ENCODE results near the gene TLE4. TPM values are rescaled to one million over a fixed set of nuclear protein-coding genes. Genes with fewer than 3 reads are reported as not detected.

Gene TLE4
- total RNA-seq, 4 donors from 2014 or later = 19.3 to 87.5 (median 41.5) TPM

GRCh38 chr9:79555474-79556089 is 16.2 kb upstream of the TLE4 start:
- no peaks in the 10 kb centered on the region for H3K4me1 ChIP-seq
- no peaks in the 10 kb centered on the region for H3K36me3 ChIP-seq
- no peaks in the 10 kb centered on the region for H3K27me3 ChIP-seq
- in situ Hi-C loops (cut with MboI; ENCODE audit: low pct_ligation_motif_present in 1 of 4, low pct_unique_long_range_greater_than_20kb in 1 of 4, low sequenced_read_pairs in 3 of 4) (no loop called here), intact Hi-C loops (cut with DNase I; ENCODE audit: low total_unique reads) (no loop called here)
- H3K27ac ChIP-seq = no peak overlapping the region
- no peak for DNase-seq
- no peaks in the 10 kb centered on the region for H3K9me3 ChIP-seq
- 56 to 70% methylated on average over 1 to 5 of the region's 5 CpGs for WGBS, 2 donors (ENCODE audit: low coverage in 1 of 2)
- no peak for TF ChIP-seq POLR2AphosphoS5 (IDR thresholded peaks at IDR 0.05)
- TF ChIP-seq EP300 (IDR thresholded peaks at IDR 0.05; ENCODE audit: low read depth) = no peak
- TF ChIP-seq CTCF (IDR thresholded peaks at IDR 0.05) = no peak
- no peak for TF ChIP-seq POLR2A (IDR thresholded peaks at IDR 0.05)
- H3K4me3 ChIP-seq = no peak overlapping the region

- TF ChIP-seq EP300 (IDR thresholded peaks at IDR 0.05; ENCODE audit: low read depth) (no peak), POLR2A (IDR thresholded peaks at IDR 0.05) (no peak), CTCF (IDR thresholded peaks at IDR 0.05) (no peak), POLR2AphosphoS5 (IDR thresholded peaks at IDR 0.05) (no peak)
- 39 to 40% methylated on average over 3 of the region's 3 CpGs for WGBS, 2 donors (ENCODE audit: low coverage in 1 of 2)
- no peaks in the 10 kb centered on the region for H3K36me3 ChIP-seq
- no peak for DNase-seq
- no peaks in the 10 kb centered on the region for H3K9me3 ChIP-seq
- in situ Hi-C loops (cut with MboI; ENCODE audit: low pct_ligation_motif_present in 1 of 4, low pct_unique_long_range_greater_than_20kb in 1 of 4, low sequenced_read_pairs in 3 of 4) (no loop called here), intact Hi-C loops (cut with DNase I; ENCODE audit: low total_unique reads) (no loop called here)
- no peaks in the 10 kb centered on the region for H3K4me1 ChIP-seq
- no peak overlapping the region for H3K4me3 ChIP-seq
- no peak overlapping the region for H3K27ac ChIP-seq
- no peaks in the 10 kb centered on the region for H3K27me3 ChIP-seq
Observed at GRCh38 chr9:79559495-79560181, 12.1 kb upstream of the TLE4 start.

GRCh38 chr9:79562749-79563386 is 8.9 kb upstream of the TLE4 start:
- no peaks in the 10 kb centered on the region for H3K36me3 ChIP-seq
- intact Hi-C loops (cut with DNase I; ENCODE audit: low total_unique reads) = no loop called here
- in situ Hi-C loops (cut with MboI; ENCODE audit: low pct_ligation_motif_present in 1 of 4, low pct_unique_long_range_greater_than_20kb in 1 of 4, low sequenced_read_pairs in 3 of 4) = no loop called here
- H3K27ac ChIP-seq = no peak overlapping the region
- WGBS, 2 donors (ENCODE audit: low coverage in 1 of 2) = 87 to 97% methylated on average over 4 to 5 of the region's 5 CpGs
- no peak for TF ChIP-seq EP300 (IDR thresholded peaks at IDR 0.05; ENCODE audit: low read depth)
- TF ChIP-seq CTCF (IDR thresholded peaks at IDR 0.05) = no peak
- TF ChIP-seq POLR2AphosphoS5 (IDR thresholded peaks at IDR 0.05) = no peak
- TF ChIP-seq POLR2A (IDR thresholded peaks at IDR 0.05) = no peak
- no peaks in the 10 kb centered on the region for H3K9me3 ChIP-seq
- H3K4me1 ChIP-seq = no peaks in the 10 kb centered on the region
- H3K27me3 ChIP-seq = no peaks in the 10 kb centered on the region
- DNase-seq = no peak
- no peak overlapping the region for H3K4me3 ChIP-seq

- no peaks in the 10 kb centered on the region for H3K9me3 ChIP-seq
- no peak overlapping the region for H3K27ac ChIP-seq
- H3K36me3 ChIP-seq = no peaks in the 10 kb centered on the region
- 66 to 80% methylated on average over 2 of the region's 2 CpGs for WGBS, 2 donors (ENCODE audit: low coverage in 1 of 2)
- intact Hi-C loops (cut with DNase I; ENCODE audit: low total_unique reads) = no loop called here
- H3K27me3 ChIP-seq = no peaks in the 10 kb centered on the region
- H3K4me1 ChIP-seq = no peaks in the 10 kb centered on the region
- no peak for TF ChIP-seq EP300 (IDR thresholded peaks at IDR 0.05; ENCODE audit: low read depth)
- no peak for TF ChIP-seq POLR2A (IDR thresholded peaks at IDR 0.05)
- TF ChIP-seq CTCF (IDR thresholded peaks at IDR 0.05) = no peak
- no peak for TF ChIP-seq POLR2AphosphoS5 (IDR thresholded peaks at IDR 0.05)
- DNase-seq = no peak
- H3K4me3 ChIP-seq = no peak overlapping the region
- in situ Hi-C loops (cut with MboI; ENCODE audit: low pct_ligation_motif_present in 1 of 4, low pct_unique_long_range_greater_than_20kb in 1 of 4, low sequenced_read_pairs in 3 of 4) = no loop called here
Observed at GRCh38 chr9:79564105-79564504, 7.7 kb upstream of the TLE4 start.
